ENCODE measurements around the gene CACNA1B. TPM values are rescaled to one million over a fixed set of nuclear protein-coding genes. Genes with fewer than 3 reads are reported as not detected.

Gene CACNA1B
- total and polyA plus RNA-seq, 3 donors from 2014 or later = 7.6 to 15.7 (median 11.0) TPM

DNA sequence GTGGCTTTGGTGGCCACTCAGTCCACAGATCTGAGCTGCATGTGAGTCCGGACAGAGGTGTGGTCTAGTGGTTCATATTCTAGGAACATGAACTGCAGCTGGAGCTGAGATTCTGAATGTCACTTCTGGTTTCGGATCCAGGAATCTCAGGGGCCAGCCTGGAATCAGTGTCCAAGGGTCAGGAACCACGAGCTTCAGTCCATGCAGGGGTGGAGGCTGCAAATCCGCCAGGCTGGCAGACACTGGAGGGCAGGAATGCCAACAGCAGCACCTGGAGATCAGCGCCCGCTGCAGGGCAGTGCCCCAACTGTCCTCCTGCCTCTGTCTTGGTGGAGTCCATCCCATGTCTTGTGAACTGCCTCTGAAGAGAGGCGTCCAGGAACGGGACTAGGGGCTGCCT is 73.5 kb downstream of the CACNA1B start:
- no peaks in the 10 kb centered on the region for H3K36me3 ChIP-seq (ENCODE audit: low read depth, missing control alignments)

DNA sequence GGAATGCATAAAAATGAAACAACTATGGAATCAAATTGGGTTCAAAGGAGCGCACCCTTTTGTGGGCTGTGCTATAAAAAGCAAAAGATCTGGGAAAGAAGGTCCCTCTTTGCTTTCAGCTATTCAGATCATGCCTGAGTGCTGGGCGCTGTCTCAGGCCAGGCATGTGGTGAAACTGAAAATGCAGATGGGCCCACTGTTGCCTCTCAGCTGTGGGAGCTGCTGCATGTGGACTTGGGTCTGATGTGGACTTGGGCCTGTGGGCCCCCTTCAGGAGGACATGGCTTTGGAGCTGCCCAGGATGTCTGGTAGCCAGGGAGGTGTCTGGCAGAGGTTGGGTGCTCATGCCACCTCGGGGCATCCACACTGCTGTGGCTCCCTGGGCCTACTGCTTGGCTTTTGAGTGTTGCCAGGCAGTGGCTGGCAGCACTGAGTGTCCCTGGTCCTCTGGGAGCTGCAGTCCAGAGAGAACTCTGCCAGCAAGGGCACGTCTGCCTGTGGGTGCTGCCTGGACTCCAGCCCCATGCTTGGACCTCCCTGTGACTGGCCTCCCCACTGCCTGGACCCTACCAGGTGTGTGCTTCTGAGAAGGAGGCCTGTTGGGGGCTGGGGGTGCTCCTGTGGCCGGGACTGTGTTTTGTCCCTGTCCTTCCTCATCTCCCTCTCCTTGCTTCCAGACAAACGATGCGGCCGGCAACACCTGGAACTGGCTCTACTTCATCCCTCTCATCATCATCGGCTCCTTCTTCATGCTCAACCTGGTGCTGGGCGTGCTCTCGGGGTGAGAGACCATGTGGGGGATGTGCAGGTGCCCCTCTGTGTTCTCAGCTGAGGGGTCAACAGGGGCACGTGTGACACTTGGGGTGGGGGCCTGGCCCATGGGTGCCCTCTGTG is 74.3 kb downstream of the CACNA1B start:
- intact Hi-C loops (cut with DNase I; ENCODE audit: low total_unique reads) = no loop called here
- H3K27me3 ChIP-seq = no peaks in the 10 kb centered on the region
- 92 to 93% methylated on average over 7 to 12 of the region's 12 CpGs for WGBS, 2 donors
- TF ChIP-seq, protein P1, sequence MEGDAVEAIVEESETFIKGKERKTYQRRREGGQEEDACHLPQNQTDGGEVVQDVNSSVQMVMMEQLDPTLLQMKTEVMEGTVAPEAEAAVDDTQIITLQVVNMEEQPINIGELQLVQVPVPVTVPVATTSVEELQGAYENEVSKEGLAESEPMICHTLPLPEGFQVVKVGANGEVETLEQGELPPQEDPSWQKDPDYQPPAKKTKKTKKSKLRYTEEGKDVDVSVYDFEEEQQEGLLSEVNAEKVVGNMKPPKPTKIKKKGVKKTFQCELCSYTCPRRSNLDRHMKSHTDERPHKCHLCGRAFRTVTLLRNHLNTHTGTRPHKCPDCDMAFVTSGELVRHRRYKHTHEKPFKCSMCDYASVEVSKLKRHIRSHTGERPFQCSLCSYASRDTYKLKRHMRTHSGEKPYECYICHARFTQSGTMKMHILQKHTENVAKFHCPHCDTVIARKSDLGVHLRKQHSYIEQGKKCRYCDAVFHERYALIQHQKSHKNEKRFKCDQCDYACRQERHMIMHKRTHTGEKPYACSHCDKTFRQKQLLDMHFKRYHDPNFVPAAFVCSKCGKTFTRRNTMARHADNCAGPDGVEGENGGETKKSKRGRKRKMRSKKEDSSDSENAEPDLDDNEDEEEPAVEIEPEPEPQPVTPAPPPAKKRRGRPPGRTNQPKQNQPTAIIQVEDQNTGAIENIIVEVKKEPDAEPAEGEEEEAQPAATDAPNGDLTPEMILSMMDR (IDR thresholded peaks at IDR 0.05) = no peak
- no peaks in the 10 kb centered on the region for H3K36me3 ChIP-seq (ENCODE audit: low read depth, missing control alignments)
- no peaks in the 10 kb centered on the region for H3K4me1 ChIP-seq
- no peaks in the 10 kb centered on the region for H3K9me3 ChIP-seq
- DNase-seq = peak; percentile 5
- no peak overlapping the region for H3K4me3 ChIP-seq
- H3K27ac ChIP-seq = no peak overlapping the region

More for the DNA sequence above, 73.5 kb downstream of the CACNA1B start:
- no peaks in the 10 kb centered on the region for H3K9me3 ChIP-seq
- intact Hi-C loops (cut with DNase I; ENCODE audit: low total_unique reads) = no loop called here
- peak; percentile 6 for DNase-seq
- H3K4me1 ChIP-seq = no peaks in the 10 kb centered on the region
- H3K4me3 ChIP-seq = no peak overlapping the region
- no peak for TF ChIP-seq POLR2A (IDR thresholded peaks at IDR 0.05)
- TF ChIP-seq, protein P1 (IDR thresholded peaks at IDR 0.05) = no peak
- 76 to 87% methylated on average over 5 to 8 of the region's 8 CpGs for WGBS, 2 donors
- no peak overlapping the region for H3K27ac ChIP-seq
- no peaks in the 10 kb centered on the region for H3K27me3 ChIP-seq

DNA sequence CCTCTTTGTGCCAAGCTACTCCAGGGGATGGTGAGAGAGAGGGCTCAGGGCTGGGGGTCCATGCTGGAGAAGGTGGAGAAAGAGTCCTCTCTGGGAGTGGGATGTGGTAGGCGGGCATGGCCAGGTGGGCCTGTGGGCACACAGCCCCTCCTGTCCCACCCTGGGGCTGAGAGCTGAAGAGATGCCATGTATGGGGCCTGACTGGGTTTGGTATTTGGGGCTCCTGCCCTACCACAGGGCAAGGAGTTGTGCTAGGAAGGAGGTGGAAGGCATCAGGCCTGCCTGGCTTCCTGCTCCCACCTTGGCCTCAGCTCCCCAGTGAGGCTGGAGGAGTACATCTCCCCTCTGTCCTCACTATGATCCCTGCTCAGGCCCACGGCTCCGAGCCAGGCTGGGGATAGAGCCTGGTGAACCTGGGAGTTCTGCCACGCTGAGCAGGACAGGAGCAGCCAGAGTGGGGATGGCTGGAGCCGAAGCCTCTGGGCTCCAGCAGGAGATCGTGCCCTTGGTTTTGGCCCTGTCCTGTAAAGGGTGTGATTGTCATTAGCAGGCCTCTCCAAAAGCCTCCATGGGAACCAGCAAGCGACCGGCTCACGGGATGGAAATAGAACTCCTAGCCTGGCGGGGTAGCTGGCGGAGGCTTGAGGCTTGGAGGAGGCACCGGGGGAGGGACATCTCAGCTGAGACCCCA is 75.5 kb downstream of the CACNA1B start:
- WGBS, 2 donors = 85 to 90% methylated on average over 12 of the region's 12 CpGs
- intact Hi-C loops (cut with DNase I; ENCODE audit: low total_unique reads) = no loop called here

DNA sequence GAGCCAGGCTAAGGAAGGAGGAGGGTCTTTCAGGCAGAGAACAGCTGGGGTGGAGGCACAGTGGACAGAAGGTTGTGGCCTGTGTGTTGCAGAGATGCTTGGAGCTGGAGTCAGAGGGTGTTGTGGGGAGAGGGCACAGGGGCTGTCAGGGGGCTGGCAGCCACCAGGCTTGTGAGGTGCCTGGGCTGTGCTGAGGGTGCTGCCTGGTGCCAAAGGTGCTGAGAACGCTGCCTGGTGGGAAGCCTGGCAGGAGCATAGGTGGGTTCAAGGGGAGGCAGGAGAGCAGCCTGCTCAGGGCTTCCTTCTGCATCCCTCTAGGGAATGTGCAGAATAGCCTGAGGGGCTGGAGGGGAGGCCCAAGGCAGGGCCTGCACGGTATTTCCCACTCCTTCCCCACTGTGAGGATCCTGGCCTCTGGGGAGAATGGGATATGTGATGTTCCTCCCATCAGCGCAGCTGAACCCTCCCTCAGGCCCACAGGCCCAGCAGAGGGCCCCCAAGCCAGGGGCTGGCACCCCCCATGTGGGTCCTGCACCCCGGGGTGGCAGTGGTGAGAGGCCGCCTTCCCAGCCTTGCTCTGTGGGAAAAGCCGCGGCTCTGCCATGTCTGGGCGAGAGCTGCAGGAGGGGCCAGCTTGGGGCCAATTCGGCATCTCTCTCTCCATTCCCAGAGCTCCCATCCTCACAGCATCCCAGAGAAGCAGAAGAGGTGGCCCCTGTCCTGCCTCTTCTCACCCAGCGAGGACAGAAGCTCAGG is 76.3 kb downstream of the CACNA1B start:
- Histone ChIP-seq H3K9me3 (no peaks in the 10 kb centered on the region), H3K36me3 (ENCODE audit: low read depth, missing control alignments) (no peaks in the 10 kb centered on the region), H3K4me1 (no peaks in the 10 kb centered on the region), H3K27me3 (no peaks in the 10 kb centered on the region), H3K27ac (no peak overlapping the region), H3K4me3 (no peak overlapping the region)
- TF ChIP-seq, protein P1 (IDR thresholded peaks at IDR 0.05) = no peak
- TF ChIP-seq POLR2A (IDR thresholded peaks at IDR 0.05) = no peak
- 81 to 86% methylated on average over 8 to 10 of the region's 10 CpGs for WGBS, 2 donors
- peak; percentile 5 for DNase-seq
- intact Hi-C loops (cut with DNase I; ENCODE audit: low total_unique reads) = no loop called here

More for the DNA sequence above, 75.5 kb downstream of the CACNA1B start:
- Histone ChIP-seq H3K9me3 (no peaks in the 10 kb centered on the region), H3K4me3 (no peak overlapping the region), H3K27ac (no peak overlapping the region), H3K36me3 (ENCODE audit: low read depth, missing control alignments) (no peaks in the 10 kb centered on the region), H3K4me1 (no peaks in the 10 kb centered on the region), H3K27me3 (no peaks in the 10 kb centered on the region)
- DNase-seq = peak; percentile 6
- no peak for TF ChIP-seq POLR2A (IDR thresholded peaks at IDR 0.05)
- TF ChIP-seq, protein P1 (IDR thresholded peaks at IDR 0.05) = no peak

Measured in testis (tissue), 3 donors.